HG03139 (cell line): ENCODE results near the gene GRM4.

Source experiments
- ATAC-seq: cut with Tn5 transposase; IDR thresholded peaks from one replicate; pipeline ENCODE4 v1.9.1; 2021; ENCODE audit not compliant: unreplicated experiment

GRM4 gene

DNA sequence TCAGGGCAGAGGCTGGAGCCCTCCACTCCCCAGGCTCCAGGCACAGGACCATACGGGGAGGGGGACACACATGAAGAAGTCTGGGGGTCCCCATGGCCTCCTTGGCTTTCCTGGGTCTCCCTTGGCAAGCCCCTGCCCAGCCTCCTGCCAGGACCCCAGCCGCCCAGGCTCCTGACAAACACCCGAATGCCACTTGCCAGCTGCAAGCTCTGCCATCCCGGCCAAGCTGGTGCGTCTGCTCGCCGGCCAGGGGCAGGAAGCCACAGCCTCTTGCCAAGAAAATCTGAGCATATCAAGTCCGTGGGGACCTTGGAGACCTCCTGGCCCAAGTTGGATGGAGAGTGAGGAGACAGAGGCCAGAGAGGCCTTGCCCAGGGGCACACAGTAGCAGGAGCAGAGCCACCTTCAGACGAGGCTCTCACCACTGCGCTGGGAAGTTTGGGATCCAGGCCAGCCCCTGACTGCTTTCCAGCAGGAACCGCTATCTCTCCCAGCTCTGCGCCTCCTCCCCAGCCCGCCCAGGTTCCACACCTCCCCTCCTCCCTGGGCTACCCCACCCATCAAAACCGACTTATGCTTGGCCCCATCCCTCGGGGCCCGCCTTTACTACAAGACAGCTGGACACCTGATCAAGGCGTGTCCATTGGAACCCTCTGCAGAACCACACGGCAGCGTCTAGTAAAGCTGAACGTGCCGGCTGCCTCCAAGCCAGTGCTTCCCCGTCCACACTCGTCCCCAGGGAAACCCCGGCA lies 80.2 kb downstream of the GRM4 start:
- ATAC-seq, result no peak

GRCh38 chr6:34064675-34065074 lies 81.2 kb downstream of the GRM4 start:
- no peak for ATAC-seq

DNA sequence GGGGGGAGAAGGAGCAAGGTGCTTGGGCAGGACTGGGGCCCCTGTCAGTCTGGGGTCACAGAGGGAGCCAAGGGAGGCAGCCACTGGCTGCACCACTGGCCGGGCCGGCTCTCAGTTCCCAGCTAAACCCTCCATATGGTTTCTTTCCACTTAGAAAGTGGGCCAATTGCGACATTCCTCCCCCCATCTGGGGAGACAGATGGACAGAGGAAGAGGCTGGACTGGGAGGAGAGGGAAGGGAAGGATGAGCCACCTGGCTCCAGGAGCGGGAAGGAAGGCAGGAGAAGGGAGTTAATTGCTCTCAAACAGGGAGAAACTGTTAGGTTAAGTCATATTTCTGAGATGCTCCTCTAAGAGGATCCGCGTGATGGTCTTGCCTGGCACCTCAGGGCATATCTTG lies 82.2 kb downstream of the GRM4 start:
- no peak for ATAC-seq

GRCh38 chr6:34062815-34063214 lies 83.1 kb downstream of the GRM4 start:
- ATAC-seq, result no peak

DNA sequence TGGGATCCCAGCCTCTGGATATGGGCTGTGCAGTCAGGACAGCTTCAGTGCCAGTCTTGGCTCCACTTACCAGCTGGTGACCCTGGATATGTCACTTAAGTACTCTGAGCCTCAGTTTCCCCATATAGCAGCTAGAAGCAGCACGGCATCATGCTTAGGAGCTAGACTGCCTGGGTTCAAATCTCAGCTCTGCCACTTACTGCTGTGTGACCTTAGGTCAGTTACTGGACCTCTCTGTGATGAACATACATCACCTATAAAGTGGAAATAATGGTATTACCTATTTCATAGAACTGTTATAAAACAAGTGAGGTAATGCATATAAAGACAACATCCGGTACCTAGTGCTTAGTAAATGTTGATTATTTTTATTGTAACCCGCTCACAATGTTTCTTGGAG lies 83.7 kb downstream of the GRM4 start:
- ATAC-seq, result no peak

DNA sequence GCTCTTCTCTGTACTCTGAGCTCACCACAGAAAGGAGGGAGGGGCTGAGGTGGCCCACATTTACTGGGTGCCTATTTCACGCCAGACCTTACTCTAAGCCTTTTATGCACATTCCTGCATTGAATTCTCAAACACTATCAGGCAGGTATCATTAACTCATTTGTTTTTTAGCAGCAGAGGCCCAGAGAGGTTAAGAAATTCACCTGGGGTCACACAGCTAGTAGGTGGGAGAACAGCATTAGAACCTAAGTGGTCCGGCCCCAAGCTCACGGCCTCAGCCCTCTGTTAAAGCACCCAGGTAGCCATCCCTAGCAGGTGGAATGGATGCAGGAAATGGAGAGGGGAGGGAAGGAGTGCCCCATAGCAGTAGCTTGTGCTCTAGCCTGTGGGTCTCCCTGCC lies 84.5 kb downstream of the GRM4 start:
- ATAC-seq, result no peak

- ATAC-seq, result no peak
Measured at GRCh38 chr6:34059914-34060313, 86.0 kb downstream of the GRM4 start.

DNA sequence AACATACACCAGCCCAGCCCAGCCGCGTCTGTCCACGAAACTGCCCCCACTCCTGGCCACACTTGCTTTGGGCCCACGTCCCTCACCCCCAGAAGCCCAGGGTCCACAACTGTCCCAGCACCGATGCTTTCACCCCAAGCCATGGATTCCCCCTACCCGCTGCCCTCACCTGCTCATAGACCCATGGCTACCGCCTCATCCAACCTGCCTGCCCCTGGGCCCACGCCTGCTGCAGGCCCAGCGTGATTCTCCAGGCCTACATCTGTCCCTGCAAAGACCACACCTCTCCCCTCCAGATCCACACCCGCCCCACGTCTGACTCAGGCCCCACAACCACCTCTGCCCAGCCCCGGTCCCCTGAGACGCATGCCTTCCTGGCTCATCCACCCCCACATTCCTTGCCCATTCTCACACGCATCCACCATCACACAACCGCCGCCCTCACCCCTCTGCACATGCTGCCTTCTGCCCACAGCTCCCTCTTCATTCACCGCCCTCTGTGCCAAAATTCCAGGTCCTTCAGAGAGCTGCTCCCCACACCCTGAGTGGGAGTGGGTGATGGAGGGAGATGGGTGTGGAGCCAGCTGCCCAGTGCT lies 86.7 kb downstream of the GRM4 start:
- no peak for ATAC-seq

- no peak for ATAC-seq
Measured at GRCh38 chr6:34057790-34058189, 88.1 kb downstream of the GRM4 start.

DNA sequence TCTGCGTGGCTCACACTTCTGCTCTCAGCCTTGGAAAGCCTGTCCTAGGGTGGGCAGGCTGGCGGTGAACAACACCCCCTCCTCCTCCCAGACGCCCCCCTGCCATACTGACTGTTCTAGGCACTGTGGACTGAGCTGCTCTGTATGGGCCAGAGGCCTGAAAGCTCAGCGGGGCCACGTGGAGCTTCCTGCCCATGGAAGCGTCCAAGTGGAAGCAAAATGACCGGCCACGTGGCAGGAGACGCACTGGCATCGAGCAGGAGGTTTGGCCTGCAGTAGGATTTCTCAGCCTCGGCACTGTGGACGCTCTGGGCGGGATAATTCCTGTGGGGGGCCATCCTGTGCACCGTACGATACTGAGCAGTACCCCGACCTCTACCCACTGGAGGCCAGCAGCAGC lies 88.7 kb downstream of the GRM4 start:
- ATAC-seq, result no peak

- ATAC-seq, result no peak
Measured at GRCh38 chr6:34056305-34057108, 89.4 kb downstream of the GRM4 start.

DNA sequence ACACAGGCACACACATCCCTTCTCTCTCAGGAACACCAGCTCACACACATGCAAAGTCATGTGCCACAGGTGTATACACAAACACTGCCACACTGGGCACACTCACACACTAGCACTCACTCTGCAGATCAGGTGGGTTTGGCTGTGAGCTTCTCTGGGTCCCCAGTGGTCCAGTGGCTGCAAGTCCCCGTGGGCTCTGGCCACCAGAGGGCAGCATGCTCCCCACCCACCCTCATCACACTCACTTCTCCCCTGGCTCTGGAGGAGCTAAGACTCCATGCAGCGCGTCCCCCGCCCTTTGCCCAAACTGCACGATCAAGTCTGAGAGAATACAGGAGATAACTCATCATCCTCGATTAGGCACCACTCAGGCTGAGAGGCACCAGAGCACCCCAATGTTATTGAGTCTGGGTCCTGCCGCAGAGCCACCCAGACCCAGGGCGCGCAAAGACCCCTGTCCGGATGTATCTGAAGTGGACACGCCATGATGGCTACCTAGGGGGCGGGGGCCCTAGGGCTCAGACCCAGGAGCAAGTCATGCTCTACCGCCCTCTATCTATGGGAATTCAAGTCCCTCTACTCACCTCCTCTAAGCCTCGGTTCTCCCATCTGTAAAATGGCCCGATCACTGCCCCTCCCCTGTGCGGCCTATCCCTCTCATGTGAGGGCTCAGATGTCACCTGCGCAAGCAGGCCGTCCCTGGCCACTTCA lies 90.5 kb downstream of the GRM4 start:
- no peak for ATAC-seq

DNA sequence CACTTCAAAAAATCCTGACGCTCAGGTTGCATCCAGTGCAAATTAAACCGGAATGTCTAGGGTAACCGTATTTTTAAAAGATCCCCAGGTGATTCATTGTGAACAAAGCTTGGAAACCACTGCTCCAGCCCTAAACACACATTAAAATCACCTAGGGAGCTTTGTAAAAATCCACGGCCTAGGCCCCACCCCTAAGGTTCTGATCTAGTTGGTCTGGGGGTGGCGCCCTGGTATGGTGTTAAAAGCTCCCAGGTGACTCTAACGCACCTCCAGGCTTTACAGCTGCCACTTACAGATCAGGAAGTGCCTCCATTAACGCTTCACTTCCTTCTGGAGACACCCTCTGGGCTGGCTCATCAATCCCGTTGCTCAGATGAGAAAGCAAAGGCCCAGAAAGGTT lies 92.2 kb downstream of the GRM4 start:
- no peak for ATAC-seq

GRCh38 chr6:34052918-34053608 lies 92.8 kb downstream of the GRM4 start:
- no peak for ATAC-seq

GRCh38 chr6:34052071-34052825 lies 93.6 kb downstream of the GRM4 start:
- no peak for ATAC-seq

DNA sequence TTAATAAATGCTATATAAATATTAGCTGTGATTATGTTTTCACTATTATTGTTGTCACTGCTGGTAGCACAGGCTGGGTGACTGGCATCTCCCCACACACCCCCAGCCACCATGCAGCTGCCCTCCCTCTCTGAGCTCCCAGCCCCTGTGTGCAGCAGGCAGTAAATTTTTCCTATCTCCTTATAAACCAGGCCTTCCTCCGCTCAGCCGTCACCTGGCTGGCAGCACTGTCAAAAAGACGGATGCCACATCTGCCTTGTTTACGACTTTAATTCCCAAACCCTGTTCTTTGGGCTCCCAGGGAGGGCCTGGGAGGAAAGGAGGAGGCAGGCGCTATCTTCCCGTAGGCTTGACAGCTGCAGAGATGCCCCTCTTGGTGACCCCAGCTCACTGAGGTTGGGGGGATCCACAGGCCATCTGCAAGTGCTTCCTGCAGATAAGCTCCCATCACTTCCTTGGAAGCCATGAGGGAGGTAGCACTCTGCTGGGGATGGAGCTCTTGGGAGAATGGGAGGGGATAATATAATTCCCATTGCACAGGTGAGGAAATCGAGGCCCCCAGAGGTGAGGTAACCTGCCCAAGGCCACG lies 94.5 kb downstream of the GRM4 start:
- no peak for ATAC-seq

DNA sequence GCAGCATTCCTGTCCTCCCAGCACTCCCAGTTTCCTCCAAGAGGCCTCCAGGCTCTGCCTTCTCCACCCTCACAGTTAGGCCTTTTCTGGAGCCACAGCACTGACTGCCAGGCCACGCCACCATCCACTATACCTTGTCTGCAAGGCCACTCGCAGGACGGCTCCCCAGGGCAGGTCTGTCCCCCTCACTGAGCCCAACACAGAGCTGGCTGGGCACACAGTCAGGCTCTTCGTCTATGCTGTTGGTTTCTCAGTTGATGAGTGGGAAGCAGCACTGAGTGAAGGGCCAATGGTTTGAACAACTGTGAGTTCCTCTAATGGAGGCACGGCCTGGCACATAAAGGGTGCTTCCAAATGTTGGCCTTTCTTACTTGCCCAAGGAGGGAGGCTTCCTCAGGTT lies 95.2 kb downstream of the GRM4 start:
- no peak for ATAC-seq

GRCh38 chr6:34049395-34050342 lies 96.2 kb downstream of the GRM4 start:
- no peak for ATAC-seq
